SU-DHL-6 (cell line): ENCODE measurements around the gene PGM2.

Experiments
- H2AFZ ChIP-seq: fragments of 200-600 bp; sonication (generic); 2 replicates; pipeline ENCODE4 v1.6.1; 2014; ENCODE audit warnings: low read depth, mild to moderate bottlenecking, moderate library complexity, mixed read lengths, antibody characterized with exemption, low read length; ENCODE audit not compliant: severe bottlenecking
- H3F3A ChIP-seq: fragments of 200-600 bp; shearing (Covaris generic); 2 replicates; pipeline ENCODE4 v1.6.0; 2016; ENCODE audit warnings: antibody characterized with exemption, mild to moderate bottlenecking; ENCODE audit not compliant: insufficient read depth
- H3K27ac ChIP-seq: fragments of 200-600 bp; sonication (generic); 2 replicates; pipeline ENCODE4 v1.5.1; 2016; ENCODE audit warnings: low read depth, mild to moderate bottlenecking, low read length, moderate library complexity, mixed read lengths
- H3K27me3 ChIP-seq: fragments of 200-600 bp; sonication (generic), shearing (Covaris generic); 2 replicates; pipeline ENCODE4 v1.6.0; 2014; ENCODE audit warnings: mild to moderate bottlenecking, low read length
- H3K36me3 ChIP-seq: fragments of 200-600 bp; sonication (generic); 2 replicates; pipeline ENCODE4 v1.6.1; 2014; ENCODE audit warnings: mild to moderate bottlenecking, low read length, mixed read lengths
- H3K4me2 ChIP-seq: fragments of 300-600, 200-600 bp; shearing (Covaris generic), sonication (generic); 2 replicates; pipeline ENCODE4 v1.6.0; 2014; ENCODE audit warnings: low read length, low read depth, mild to moderate bottlenecking; ENCODE audit not compliant: poor library complexity, severe bottlenecking
- H3K4me3 ChIP-seq: fragments of 200-600 bp; sonication (generic); 2 replicates; pipeline ENCODE4 v1.5.1; 2014; ENCODE audit warnings: antibody characterized with exemption, low read length, mild to moderate bottlenecking, mixed read lengths; ENCODE audit not compliant: insufficient read depth, poor library complexity, severe bottlenecking
- H3K79me2 ChIP-seq: fragments of 200-600 bp; sonication (generic); 2 replicates; pipeline ENCODE4 v1.6.1; 2014; ENCODE audit warnings: mild to moderate bottlenecking, low read length, moderate library complexity; ENCODE audit not compliant: insufficient read depth
- H3K9ac ChIP-seq: fragments of 200-600 bp; sonication (generic); 2 replicates; pipeline ENCODE4 v1.7.0; 2014; ENCODE audit warnings: mild to moderate bottlenecking, low read length
- H3K9me2 ChIP-seq: fragments of 200-600 bp; sonication (generic); replicated peaks from 2 replicates; pipeline ENCODE4 v1.6.1; 2014; ENCODE audit warnings: low read length; ENCODE audit not compliant: insufficient read depth
- H3K9me3 ChIP-seq: fragments of 200-600 bp; sonication (generic); 2 replicates; pipeline ENCODE4 v1.6.1; 2014; ENCODE audit warnings: low read length, mixed read lengths; ENCODE audit not compliant: insufficient read depth
- H4K20me1 ChIP-seq: fragments of 200-600 bp; sonication (generic); 2 replicates; pipeline ENCODE4 v1.6.1; 2014; ENCODE audit warnings: low read depth, mild to moderate bottlenecking, antibody characterized with exemption, low read length, moderate library complexity, mixed read lengths
- CTCF ChIP-seq: fragments of 200-600 bp; sonication (generic); IDR thresholded peaks from one replicate; pipeline ENCODE4 v1.5.1; 2017; ENCODE audit warnings: antibody characterized with exemption, mild to moderate bottlenecking, low read length, moderate library complexity; ENCODE audit not compliant: insufficient read depth, poor library complexity, severe bottlenecking
- EZH2phosphoT487 ChIP-seq: fragments of 200-600 bp; sonication (generic), shearing (Covaris generic); conservative IDR thresholded peaks from 2 replicates; pipeline ENCODE4 v1.6.1; 2018; ENCODE audit warnings: mild to moderate bottlenecking, antibody characterized with exemption, low read length, moderate library complexity, mixed read lengths

PGM2 gene

GRCh38 chr4:37836838-37837440 lies 10.5 kb downstream of the PGM2 start:
- Histone ChIP-seq H3K9ac (no peak overlapping the region), H3K79me2 (no peaks in the 10 kb centered on the region), H3F3A (no peaks in the 10 kb centered on the region), H3K4me3 (no peak overlapping the region), H3K4me2 (no peak overlapping the region), H2AFZ (no peak overlapping the region), H3K36me3 (0 out of 2 replicates have a peak, but pooled peaks cover 4% of the 10 kb centered on the region), H3K27ac (no peak overlapping the region), H3K9me3 (no peaks in the 10 kb centered on the region), H3K9me2 (no peaks in the 10 kb centered on the region), H3K27me3 (no peaks in the 10 kb centered on the region), H4K20me1 (no peaks in the 10 kb centered on the region)
- TF ChIP-seq EZH2phosphoT487 (no peak), CTCF (no peak)

GRCh38 chr4:37837446-37837845 lies 11.0 kb downstream of the PGM2 start:
- Histone ChIP-seq H3K4me3 (no peak overlapping the region), H3K9me2 (no peaks in the 10 kb centered on the region), H3F3A (no peaks in the 10 kb centered on the region), H3K4me2 (no peak overlapping the region), H2AFZ (no peak overlapping the region), H3K9ac (no peak overlapping the region), H3K27ac (no peak overlapping the region), H3K9me3 (no peaks in the 10 kb centered on the region), H3K36me3 (peaks cover 6% of the 10 kb centered on the region; the same call in 1 of the 2 replicates), H4K20me1 (no peaks in the 10 kb centered on the region), H3K27me3 (no peaks in the 10 kb centered on the region), H3K79me2 (no peaks in the 10 kb centered on the region)
- TF ChIP-seq CTCF (no peak), EZH2phosphoT487 (no peak)

- H3K9me3 ChIP-seq: no peaks in the 10 kb centered on the region
- H3K27ac ChIP-seq: no peak overlapping the region
- H4K20me1 ChIP-seq: no peaks in the 10 kb centered on the region
- no peak overlapping the region for H3K4me3 ChIP-seq
- H3K27me3 ChIP-seq: no peaks in the 10 kb centered on the region
- H2AFZ ChIP-seq: no peak overlapping the region
- no peaks in the 10 kb centered on the region for H3F3A ChIP-seq
- no peak overlapping the region for H3K9ac ChIP-seq
- no peak overlapping the region for H3K4me2 ChIP-seq
- H3K79me2 ChIP-seq: no peaks in the 10 kb centered on the region
- TF ChIP-seq EZH2phosphoT487 (no peak), CTCF (no peak)
- H3K36me3 ChIP-seq: peaks cover 6% of the 10 kb centered on the region; the same call in 1 of the 2 replicates
- H3K9me2 ChIP-seq: no peaks in the 10 kb centered on the region
Measured at GRCh38 chr4:37839426-37839825, 12.9 kb downstream of the PGM2 start.
